NCI-H774 (cell line): ENCODE data around the gene DNAJB8.
A peak's percentile ranks its signal among the peaks of the same experiment; 100 is the strongest.

ENCODE experiments used
- DNase-seq: peaks from one replicate; lab custom pipeline; 2025; lab: John Stamatoyannopoulos, UW

Gene DNAJB8

GRCh38 chr3:128445357-128445756 is 21.3 kb downstream of the DNAJB8 start:
- DNase-seq: no peak

DNA sequence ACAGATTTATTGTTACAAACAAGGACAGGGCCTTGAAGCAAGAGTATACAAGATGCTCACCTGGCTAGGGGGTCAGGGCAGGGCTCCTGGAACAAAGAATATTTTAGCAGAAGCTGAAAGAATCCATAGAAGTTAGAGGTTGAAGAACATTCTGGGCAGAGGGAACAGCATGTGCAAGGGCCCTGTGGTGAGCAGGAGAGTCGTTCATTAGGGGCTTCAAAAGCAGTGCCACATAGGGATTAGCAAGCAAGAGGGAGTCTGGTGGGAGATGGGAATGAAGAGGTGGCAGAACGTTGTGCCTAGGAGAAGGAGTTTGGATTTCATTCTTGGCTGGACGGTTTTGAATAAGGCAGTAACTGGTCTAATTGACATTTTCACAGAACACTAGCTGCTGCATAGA is 22.9 kb downstream of the DNAJB8 start:
- no peak for DNase-seq

- DNase-seq: no peak
These were observed 23.7 kb downstream of the DNAJB8 start for GRCh38 chr3:128442949-128443348.

DNA sequence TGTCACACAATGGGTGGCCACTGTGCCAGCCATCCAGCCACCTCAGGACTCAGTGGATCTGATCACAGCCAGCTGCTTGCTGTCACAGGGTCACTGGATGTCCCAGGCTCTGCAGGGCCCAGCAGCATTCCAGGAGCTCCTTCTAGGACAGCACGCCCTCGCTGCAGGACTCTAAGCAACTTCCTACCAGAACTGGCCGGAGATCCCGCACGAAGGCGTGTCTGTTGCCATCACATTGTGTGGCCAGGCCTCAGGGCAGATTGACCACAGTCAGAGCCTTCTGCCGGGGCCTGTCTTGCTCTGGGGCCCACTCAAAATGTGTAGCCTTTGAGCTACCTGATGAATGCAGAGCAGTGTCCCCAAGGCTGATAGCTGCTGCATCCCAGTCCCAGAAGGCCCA is 24.6 kb downstream of the DNAJB8 start:
- DNase-seq: no peak

- no peak for DNase-seq
These were observed 27.5 kb downstream of the DNAJB8 start for GRCh38 chr3:128439226-128439625.

DNA sequence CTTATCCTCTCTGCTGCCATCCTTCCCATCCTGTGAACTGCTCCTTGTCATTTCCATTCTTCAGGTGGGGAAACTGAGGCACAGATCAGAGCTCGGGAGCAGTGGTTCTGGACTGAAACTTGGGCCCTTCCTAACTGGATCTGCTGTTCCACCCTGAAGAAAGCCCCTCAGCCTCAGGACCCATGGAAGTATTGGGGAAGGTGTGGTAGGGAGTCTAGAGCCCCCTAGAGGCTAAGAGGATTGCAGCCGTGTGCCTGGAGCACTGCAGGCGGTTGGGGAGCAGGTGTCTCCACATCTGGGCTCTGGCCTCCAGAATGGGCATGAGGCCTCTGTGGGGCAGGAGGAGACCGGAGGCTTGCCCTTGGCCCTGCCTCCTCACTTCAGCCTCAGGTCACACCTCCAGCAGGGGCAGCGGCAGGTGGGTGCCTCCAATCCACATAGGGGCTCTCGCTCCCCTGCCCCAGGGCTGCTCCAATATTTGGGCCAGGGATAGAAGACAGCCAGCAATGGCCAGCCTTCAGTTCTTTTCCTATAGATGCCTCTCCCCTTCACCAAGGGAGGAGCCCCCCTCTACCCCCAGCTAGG is 28.1 kb downstream of the DNAJB8 start:
- DNase-seq: no peak

DNA sequence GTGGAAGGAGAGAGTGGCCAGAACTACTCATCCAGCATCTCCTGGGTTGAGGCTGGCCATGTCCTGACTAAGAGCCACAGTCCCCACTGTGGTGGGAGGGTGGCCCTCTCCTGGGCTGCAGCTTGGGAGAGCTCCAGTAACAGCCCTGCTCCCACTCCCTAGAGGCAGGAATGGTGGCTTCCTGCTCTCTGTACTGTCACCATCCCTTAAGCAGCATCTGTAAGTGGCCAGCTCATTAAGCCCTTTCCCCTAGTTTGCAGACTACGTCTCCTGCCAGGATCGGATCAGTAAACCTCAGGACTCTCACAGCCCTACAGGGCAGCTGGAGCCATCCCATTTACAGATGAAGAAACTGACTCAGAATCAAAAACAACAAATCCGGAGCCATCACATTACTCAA is 30.5 kb downstream of the DNAJB8 start:
- no peak for DNase-seq

GRCh38 chr3:128435561-128435960 is 31.1 kb downstream of the DNAJB8 start:
- no peak for DNase-seq

- no peak for DNase-seq
These were observed 31.6 kb downstream of the DNAJB8 start for GRCh38 chr3:128435058-128435457.

- DNase-seq: no peak
These were observed 32.2 kb downstream of the DNAJB8 start for GRCh38 chr3:128434524-128434923.

- DNase-seq: no peak
These were observed 32.9 kb downstream of the DNAJB8 start for GRCh38 chr3:128433837-128434165.

DNA sequence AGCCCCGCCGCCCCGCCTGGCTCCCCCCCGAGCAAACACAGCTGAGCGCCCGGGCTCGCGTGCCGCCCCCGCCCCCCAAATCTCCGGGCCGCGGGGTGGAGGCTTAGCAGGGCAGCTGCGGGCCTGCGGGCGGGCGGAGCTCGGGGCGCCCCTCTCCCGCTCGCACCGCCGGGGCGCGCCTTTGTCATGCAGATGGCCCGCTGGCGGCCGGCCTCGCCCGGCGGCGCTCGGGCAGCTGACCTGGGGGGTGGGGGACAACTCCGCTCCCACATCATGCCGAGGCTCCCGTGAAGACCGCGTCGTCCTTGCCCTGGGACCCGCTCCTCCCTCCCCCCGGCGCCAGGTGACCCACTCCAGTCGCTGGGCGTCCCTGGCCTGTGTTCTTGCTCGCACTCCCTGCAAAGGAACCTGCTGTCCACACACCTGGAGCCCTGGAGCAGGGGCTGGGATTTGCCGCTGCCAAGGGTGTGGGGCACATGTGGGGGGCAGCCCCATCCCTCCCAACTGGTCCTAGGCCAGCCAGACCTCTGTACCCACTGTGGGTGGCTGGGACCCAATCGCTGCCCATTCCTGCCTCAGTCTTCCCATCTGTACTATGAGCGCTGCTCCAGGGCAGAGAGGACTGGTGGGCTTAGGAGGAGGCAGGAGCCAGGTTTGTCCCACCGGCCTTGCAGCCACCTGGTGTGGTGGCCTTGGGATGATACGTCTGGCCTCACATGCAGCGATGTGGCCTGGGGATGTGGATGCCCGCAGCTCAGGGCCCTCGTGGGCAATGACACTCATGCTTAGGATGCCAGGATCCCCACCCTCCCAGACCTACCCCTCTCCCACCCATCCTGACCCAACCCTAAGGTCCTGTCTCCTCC is 33.5 kb downstream of the DNAJB8 start:
- DNase-seq: peak; percentile 36

DNA sequence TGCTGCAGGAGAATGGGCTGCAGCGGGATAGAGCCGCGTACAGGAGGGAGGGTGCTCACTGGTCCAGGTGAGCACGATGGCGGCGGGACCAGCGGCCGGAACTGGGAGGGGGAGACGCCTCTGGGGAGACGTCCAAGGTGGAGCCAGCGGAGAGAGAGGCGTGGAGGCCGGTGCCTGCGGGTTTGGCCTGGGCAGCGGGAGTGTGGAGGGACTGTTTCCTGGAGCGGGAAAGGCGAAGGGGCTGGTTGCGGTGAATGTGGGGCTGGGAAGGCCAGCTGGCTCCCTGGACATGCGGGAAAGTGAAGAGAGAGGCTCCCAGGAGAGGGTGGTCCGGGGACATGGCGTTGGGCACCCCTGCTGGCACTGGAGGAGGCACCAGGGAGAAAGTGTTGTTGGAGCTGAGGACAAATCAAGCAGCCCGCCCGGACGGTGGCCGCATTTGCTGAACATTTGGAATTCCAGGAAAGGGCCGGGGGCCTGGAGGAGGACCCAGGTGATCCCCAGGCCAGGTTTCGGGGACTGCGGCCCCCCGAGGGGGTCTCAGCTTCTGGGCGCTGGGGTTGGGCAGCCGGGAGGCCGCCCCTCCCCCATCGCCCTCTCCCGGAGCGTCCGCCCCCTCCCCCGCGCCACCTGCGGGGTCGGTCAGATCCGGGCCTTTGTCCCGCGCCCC is 34.3 kb downstream of the DNAJB8 start:
- peak; percentile 61 for DNase-seq

DNA sequence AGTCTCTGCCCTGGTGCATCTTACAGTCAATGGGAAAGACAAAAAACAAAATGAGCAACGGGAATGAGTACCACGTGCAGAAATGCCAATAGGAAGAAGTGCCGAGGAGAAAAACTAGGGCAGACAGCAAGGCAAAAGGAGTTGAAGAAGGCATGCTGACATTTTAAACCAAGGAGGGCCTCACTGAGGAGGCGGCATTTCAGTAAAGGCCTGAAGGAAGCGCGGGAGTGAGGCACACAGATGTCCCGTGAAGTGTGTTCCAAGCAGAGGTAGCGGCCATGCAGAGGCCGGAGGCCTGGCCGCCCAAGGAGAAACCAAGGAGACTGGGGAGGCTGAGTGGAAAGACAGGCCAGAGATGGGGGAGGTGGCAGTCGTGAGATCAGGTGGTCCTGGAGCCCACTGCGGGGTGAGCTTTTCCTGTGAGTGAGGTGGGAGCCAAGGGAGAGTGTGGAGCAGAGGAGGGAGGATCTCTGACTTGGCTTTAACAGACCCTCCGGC is 34.8 kb downstream of the DNAJB8 start:
- no peak for DNase-seq

- DNase-seq: no peak
These were observed 36.0 kb downstream of the DNAJB8 start for GRCh38 chr3:128430731-128431130.

- DNase-seq: no peak
These were observed 36.4 kb downstream of the DNAJB8 start for GRCh38 chr3:128430301-128430700.

DNA sequence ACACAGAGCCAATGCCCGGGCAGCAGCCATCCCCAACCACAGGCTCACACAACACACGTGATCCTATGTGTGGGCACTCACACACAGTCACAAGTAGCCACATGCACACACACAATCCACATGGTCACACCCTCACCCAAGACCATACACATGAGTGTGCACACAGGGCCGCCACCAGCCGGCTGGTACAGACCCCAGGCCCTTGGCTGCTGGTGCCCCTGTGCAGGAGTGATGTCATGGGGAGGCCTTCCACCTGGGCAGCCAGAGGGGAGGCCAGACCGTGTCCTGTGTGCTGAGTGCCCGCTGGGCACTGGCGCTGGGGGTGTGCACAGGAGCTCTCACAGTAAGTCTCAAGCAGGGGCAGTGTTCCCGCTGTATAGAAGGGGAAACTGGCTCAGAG is 36.9 kb downstream of the DNAJB8 start:
- DNase-seq: no peak

DNA sequence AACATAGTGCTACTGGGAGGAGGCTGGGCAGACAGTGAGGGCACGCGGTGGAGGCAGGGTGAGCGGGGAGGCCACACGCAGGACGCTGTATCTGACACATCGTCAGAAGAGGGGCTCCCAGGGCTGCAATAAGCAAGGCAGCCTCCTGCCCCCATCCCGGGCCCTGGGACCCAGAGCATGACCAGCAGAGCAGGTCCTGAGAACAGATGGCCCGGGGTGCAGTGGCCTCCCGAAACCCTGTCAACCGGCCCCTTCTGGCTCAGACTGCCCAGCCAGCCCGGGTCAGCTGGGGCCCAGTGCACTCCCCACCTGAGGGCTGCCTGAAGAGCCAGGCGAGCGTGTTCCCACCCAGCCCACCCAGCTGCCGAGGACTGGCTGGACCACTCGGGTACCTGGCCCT is 37.4 kb downstream of the DNAJB8 start:
- no peak for DNase-seq

DNA sequence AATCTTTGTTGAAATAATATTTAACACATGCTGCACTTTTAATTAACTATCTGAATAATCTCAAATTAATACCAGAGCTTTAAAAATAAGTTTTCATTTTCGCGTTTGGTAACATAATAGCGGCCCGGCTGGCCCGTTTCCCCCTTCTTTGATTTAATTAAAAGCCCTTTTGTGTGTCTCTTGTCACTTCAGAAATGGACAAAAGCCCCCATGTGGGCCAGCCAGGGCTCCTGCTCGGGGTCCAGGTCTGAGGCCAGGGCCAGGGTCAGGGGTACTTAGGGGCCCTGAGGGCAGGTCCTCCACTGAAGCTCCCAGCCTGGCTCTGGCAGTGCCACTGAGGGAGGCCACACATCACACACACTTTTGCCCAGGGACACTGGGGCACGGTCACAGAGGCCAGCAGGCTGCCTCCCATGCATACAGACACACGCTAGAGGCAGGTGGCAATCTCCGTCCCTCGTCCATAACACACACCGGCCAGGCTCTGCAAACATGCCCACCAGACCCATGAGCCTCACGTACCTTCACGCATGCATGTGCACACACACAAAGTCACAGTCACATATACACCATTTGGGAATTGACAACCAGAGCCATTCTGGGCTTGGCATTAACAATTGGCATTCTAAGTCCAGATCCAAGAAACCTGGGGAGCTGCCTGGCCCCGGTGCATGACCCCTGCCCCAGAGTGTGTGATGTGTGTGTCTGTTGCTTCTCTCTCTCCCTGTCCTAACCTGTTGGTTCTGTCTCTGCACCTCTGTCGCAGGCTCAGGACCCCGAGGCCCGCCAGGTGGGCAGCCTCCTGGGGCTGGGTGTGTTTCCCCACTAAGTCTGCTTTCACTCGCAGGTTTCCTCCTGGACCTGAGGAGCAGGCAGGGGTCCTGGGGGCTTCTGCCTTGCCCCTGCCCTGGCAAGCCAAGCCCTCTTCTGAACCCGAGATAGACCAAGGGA is 38.5 kb downstream of the DNAJB8 start:
- no peak for DNase-seq

GRCh38 chr3:128427175-128427857 is 39.4 kb downstream of the DNAJB8 start:
- DNase-seq: no peak
